Heart right ventricle (tissue), 16 donors: Measurements from ENCODE around the gene EIF4EBP3. TPM values are rescaled to one million over a fixed set of nuclear protein-coding genes. Genes with fewer than 3 reads are reported as not detected.
"Not testable (repeated sequence)": the region's sequence is repeated elsewhere in the genome, so short reads cannot be mapped to it uniquely, and the experiment has no call there.

Source experiments
- ATAC-seq, 8 donors: fragments of 200-7000 bp; cut with Tn5 transposase; one replicate each; pipeline ENCODE4 v1.9.1; 2020; ENCODE audit warnings: mild to moderate bottlenecking in 8 of 8, moderate library complexity in 8 of 8, moderate number of reproducible peaks in 1 of 8
- DNase-seq, 2 donors: peaks; one replicate each; pipeline ENCODE4 v3.0.0-alpha.2; 2020
- H3K27ac ChIP-seq, 10 donors: fragments of 200-600 bp; sonication (generic) in 2 of 10; one replicate each; pipeline versions ENCODE4 v1.5.0 to v1.8.0; 2020 to 2022; ENCODE audit warnings: mild to moderate bottlenecking in 3 of 10
- H3K27me3 ChIP-seq, 7 donors: fragments of 200-600 bp; one replicate each; pipeline ENCODE4 v1.8.0; 2021 to 2022; ENCODE audit warnings: mild to moderate bottlenecking in 2 of 7
- H3K36me3 ChIP-seq, 9 donors: fragments of 200-600 bp; sonication (generic) in 1 of 9; one replicate each; pipeline versions ENCODE4 v1.5.0 to v1.8.0; 2020 to 2022; ENCODE audit warnings: mild to moderate bottlenecking in 2 of 9
- H3K4me1 ChIP-seq, 9 donors: fragments of 200-600 bp; sonication (generic) in 1 of 9; one replicate each; pipeline versions ENCODE4 v1.5.0 to v1.8.0; 2020 to 2022; ENCODE audit warnings: mild to moderate bottlenecking in 4 of 9
- H3K4me3 ChIP-seq, 10 donors: fragments of 200-600 bp; sonication (generic) in 2 of 10; one replicate each; pipeline versions ENCODE4 v1.5.0 to v1.8.0; 2020 to 2022; ENCODE audit warnings: mild to moderate bottlenecking in 7 of 10, moderate library complexity in 2 of 10
- H3K9me3 ChIP-seq, 11 donors: fragments of 200-600 bp in 10 of 11; sonication (generic) in 2 of 11; one replicate each; pipeline versions ENCODE4 v1.5.0 to v1.8.0; 2013 to 2022; ENCODE audit warnings: mild to moderate bottlenecking in 2 of 11, control low read depth in 1 of 11, moderate library complexity in 1 of 11
- WGBS, 2 donors: extraction: QIAGEN DNeasy Blood & Tissue Kit; methylation state at CpG; one replicate each; pipeline ENCODE4 v1.1.7; 2013; ENCODE audit warnings: inconsistent platforms in 1 of 2; 5-methylcytosine and 5-hydroxymethylcytosine counted together
- intact Hi-C, 10 donors: fragments of 100-400 bp; cut with DNase I; formaldehyde crosslinking; loops; one replicate each; pipeline versions ENCODE4 v1.11.1 to v1.14.2; 2022
- polyA plus RNA-seq, 2 donors: library from polyadenylated mRNA; stranded (reverse); fragments of 200-250 nt; gene quantifications; one replicate each; pipeline ENCODE4 v1.2.3, GENCODE V29; 2013
- total RNA-seq, 10 donors: library from RNA; stranded (reverse); fragmentation: NEBNext Ultra II Directional in 3 of 10; extraction: Animal tissue kit (Norgen Biotek cat#: 25700) in 3 of 10; gene quantifications; one replicate each; pipeline versions ENCODE4 v1.2.1 to v1.2.4, GENCODE V29; 2021 to 2023
- TF ChIP-seq, protein P1 (sequence below), 9 donors: fragments of 200-600 bp; sonication (generic) in 2 of 9; IDR thresholded peaks; one replicate each; pipeline versions ENCODE4 v1.5.0 to v1.8.0; 2021 to 2022; ENCODE audit warnings: antibody characterized with exemption in 9 of 9, mild to moderate bottlenecking in 5 of 9, moderate library complexity in 1 of 9
- donor health status: Arrhythmogenic right ventricular cardiomyopathy.
- donor health status: ischemic (EF 13 %, LVEDD 7.1; RV severe dilation, severe dysfunction).
- donor health status: healthy with polysubstance abuse.
- donor health status: DM: no; HTN: yes; CAD: no.
- donor health status: DM: no; HTN: no; CAD: no.
- donor health status: ischemic (EF 25% LVEDD 6.9; RV normal size, moderate dysfunction).
- donor health status: ischemic (EF 25% LVEDD 5.7; RV mildly dilated, moderate dysfunction).
- donor health status: healthy.
- donor health status: DM: yes; HTN: yes; CAD: no.
- donor health status: Ischemic cardiomyopathy.
- donor health status: ischemic (EF 35%, LVEDD 5.7; RV mildly dilated, moderate dysfunction).
- donor health status: nonischemic (EF 11% LVEDD 7.7; RV severe dilation, severe dysfunction).
- donor health status: DM: yes; HTN: yes; CAD: no.
- donor health status: PGD.
- donor health status: ischemic (EF 29% LVEDD 5.4; RV normal size, mild dysfunction).
- donor health status: nonischemic (EF 23%, LVEDD 6.1; RV moderate dilation, normal function).

The EIF4EBP3 gene
- total and polyA plus RNA-seq, 12 donors: 9.2 to 46.1 (median 21.5) TPM

DNA sequence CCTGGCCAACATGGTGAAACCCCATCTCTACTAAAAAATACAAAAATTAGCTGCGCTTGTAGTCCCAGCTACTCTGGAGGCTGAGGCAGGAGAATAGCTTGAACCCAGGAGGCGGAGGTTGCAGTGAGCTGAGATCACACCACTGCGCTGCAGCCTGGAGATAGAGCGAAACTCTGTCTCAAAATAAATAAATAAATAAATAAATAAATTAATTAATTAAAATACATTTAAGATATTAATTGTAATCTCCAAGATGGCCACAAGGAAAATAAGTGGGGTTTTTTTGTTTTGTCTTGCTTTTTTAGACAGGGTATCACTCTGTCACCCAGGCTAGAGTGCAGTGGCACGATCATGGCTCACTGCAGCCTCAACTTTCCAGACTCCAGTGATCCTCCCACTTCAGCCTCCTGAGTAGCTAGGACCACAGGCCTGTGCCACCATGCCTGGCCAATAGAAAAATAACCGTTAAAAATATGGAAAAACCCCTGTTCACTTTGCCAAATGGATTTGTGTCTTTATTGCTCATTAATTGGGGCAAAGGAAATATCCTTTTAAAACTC, 31.8 kb downstream of the EIF4EBP3 start:
- DNase-seq, H3K36me3 ChIP-seq, H3K27ac ChIP-seq, H3K27me3 ChIP-seq, intact Hi-C loops, ATAC-seq, H3K4me3 ChIP-seq: not testable (repeated sequence)
- TF ChIP-seq, protein P1, sequence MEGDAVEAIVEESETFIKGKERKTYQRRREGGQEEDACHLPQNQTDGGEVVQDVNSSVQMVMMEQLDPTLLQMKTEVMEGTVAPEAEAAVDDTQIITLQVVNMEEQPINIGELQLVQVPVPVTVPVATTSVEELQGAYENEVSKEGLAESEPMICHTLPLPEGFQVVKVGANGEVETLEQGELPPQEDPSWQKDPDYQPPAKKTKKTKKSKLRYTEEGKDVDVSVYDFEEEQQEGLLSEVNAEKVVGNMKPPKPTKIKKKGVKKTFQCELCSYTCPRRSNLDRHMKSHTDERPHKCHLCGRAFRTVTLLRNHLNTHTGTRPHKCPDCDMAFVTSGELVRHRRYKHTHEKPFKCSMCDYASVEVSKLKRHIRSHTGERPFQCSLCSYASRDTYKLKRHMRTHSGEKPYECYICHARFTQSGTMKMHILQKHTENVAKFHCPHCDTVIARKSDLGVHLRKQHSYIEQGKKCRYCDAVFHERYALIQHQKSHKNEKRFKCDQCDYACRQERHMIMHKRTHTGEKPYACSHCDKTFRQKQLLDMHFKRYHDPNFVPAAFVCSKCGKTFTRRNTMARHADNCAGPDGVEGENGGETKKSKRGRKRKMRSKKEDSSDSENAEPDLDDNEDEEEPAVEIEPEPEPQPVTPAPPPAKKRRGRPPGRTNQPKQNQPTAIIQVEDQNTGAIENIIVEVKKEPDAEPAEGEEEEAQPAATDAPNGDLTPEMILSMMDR (IDR thresholded peaks at IDR 0.05): peak in 1 of 9 donors; percentile 28
- WGBS, 2 donors: 93 to 94% methylated on average over 6 of the region's 6 CpGs
- peaks cover 0 to 13% (median 0%) of the 10 kb centered on the region in 11 donors for H3K9me3 ChIP-seq
- H3K4me1 ChIP-seq: peaks cover 0 to 36% (median 1%) of the 10 kb centered on the region in 9 donors

DNA sequence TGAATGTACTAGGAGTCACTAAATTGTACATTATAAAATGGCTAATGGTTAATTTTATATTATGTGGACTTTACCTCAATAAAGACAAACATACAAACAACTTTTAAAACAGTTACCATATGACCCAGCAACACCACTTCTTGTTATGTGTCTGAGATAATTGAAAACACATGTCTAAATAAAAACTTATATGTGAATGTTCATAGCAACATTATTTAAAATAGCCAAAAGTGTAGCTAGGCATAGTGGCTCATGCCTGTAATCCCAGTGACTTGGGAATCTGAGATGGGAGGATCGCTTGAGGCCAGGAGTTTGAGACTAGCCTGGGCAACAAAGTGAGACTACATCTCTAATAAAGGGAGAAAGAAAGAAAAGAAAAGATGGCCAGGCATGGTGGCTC, 40.0 kb downstream of the EIF4EBP3 start:
- H3K4me3 ChIP-seq: no peak overlapping the region
- no peak for ATAC-seq

DNA sequence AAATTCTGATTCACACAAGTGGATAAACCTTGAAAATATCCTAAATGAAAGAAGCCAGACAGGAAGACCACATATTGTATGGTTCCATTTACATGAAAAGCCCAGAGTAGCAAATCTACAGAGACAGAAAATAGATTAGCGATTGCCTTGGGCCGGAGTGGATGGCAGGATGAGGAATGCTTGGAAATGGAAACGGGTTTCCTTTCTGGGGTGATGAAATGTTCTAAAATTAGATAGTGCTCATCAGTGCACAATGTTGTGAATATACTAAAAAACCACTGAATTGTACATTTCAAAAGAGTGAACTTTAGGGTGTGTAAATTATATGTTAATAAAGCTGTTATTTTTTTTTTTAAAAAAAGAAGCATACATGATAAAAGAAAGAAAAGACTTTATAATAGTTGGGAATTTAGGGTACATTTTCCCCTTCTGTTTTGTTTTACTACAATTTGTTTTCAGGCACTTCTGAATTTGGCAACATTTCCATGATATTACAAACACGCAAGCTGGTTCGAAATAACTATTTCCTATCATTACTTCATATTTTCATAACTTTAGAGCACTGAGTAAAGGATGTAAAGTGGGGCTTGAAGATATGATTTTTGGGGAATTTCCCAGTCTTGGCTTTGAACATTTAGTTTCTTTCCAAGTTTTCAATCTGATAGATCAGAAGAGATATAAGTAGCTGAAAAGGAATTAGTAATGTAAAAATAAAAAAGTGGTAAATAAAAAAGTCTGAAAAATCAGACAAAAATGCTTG, 41.0 kb downstream of the EIF4EBP3 start:
- H3K9me3 ChIP-seq: peaks cover 0 to 3% (median 0%) of the 10 kb centered on the region in 11 donors
- no peaks in the 10 kb centered on the region for H3K36me3 ChIP-seq
- H3K4me1 ChIP-seq: peaks cover 0 to 38% (median 9%) of the 10 kb centered on the region in 9 donors
- WGBS, 2 donors: 29 to 43% methylated on average over 5 of the region's 5 CpGs
- H3K27ac ChIP-seq: peak overlapping the region in 8 of 10 donors; percentile 11 to 86 (median 34)
- ATAC-seq (peak in 6 of 8 donors; percentile 56 to 66 (median 64)), DNase-seq (no peak)
- H3K4me3 ChIP-seq: no peak overlapping the region
- intact Hi-C loops: no loop called here
- H3K27me3 ChIP-seq: no peaks in the 10 kb centered on the region
- TF ChIP-seq, protein P1 (IDR thresholded peaks at IDR 0.05): no peak

More for the DNA sequence above, 40.0 kb downstream of the EIF4EBP3 start:
- no peak for DNase-seq
- intact Hi-C loops: no loop called here
- Histone ChIP-seq H3K36me3 (no peaks in the 10 kb centered on the region), H3K27me3 (no peaks in the 10 kb centered on the region), H3K4me1 (peaks cover 0 to 38% (median 9%) of the 10 kb centered on the region in 9 donors), H3K9me3 (peaks cover 0 to 12% (median 0%) of the 10 kb centered on the region in 11 donors), H3K27ac (peak overlapping the region in 2 of 10 donors; percentile 77 to 86)
- WGBS, 2 donors: 100% methylated on average over 1 of the region's 1 CpG
- TF ChIP-seq, protein P1 (IDR thresholded peaks at IDR 0.05): no peak

DNA sequence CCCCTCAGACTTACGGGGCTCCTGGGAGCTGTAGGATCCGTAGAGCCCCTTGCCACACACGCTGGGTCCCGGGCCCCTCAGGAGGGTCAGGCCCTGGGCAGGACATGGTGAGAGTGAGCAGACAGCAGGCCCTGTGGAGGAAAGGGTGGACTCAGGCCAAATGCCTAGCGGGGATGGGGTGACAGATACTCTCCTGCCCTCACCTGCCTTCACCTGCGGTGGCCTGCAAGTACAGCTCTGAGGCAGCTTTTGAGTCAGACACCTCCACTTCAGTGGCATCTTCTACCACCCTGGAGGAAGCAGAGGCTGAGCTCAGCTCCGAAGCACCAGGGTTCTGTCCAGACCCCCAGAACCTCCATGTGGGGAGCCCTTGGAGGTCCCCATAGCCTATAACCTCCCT, 43.4 kb downstream of the EIF4EBP3 start:
- Histone ChIP-seq H3K36me3 (no peaks in the 10 kb centered on the region), H3K4me1 (peaks cover 0 to 56% (median 15%) of the 10 kb centered on the region in 9 donors), H3K9me3 (no peaks in the 10 kb centered on the region), H3K4me3 (peak overlapping the region in 1 of 10 donors; percentile 41), H3K27me3 (no peaks in the 10 kb centered on the region), H3K27ac (peak overlapping the region in 1 of 10 donors; percentile 86)
- no peak for DNase-seq
- intact Hi-C loops: no loop called here
- TF ChIP-seq, protein P1 (IDR thresholded peaks at IDR 0.05): no peak
- ATAC-seq: no peak
- WGBS, 2 donors: 93% methylated on average over 7 of the region's 7 CpGs
